ENCODE results near the gene TTC33.
"Not testable (repeated sequence)": the region's sequence is repeated elsewhere in the genome, so short reads cannot be mapped to it uniquely, and the experiment has no call there.

Gene TTC33

GRCh38 chr5:40577718-40578117, 178.0 kb downstream of the TTC33 start:
- Histone ChIP-seq H3K9me3 (ENCODE audit: control insufficient read depth in 1 of 2, low read length in 2 of 2) (no peaks in the 10 kb centered on the region), H3K4me3 (ENCODE audit: low read depth in 1 of 2, low read length in 2 of 2) (no peak overlapping the region), H3K27ac (ENCODE audit: low read depth, low read length) (no peak overlapping the region), H3K27me3 (ENCODE audit: control insufficient read depth in 1 of 2, insufficient read depth in 2 of 2, low read length in 2 of 2) (no peaks in the 10 kb centered on the region), H3K36me3 (ENCODE audit: control insufficient read depth in 1 of 2, insufficient read depth in 2 of 2, low read length in 2 of 2) (no peaks in the 10 kb centered on the region), H3K4me1 (ENCODE audit: control insufficient read depth in 1 of 2, insufficient read depth in 2 of 2, low read length in 2 of 2) (no peaks in the 10 kb centered on the region), H3K9ac (ENCODE audit: low read depth in 1 of 2, low read length in 2 of 2) (no peak overlapping the region)

GRCh38 chr5:40575921-40576320, 179.8 kb downstream of the TTC33 start:
- H3K9me3 ChIP-seq (ENCODE audit: control insufficient read depth in 1 of 2, low read length in 2 of 2) = no peaks in the 10 kb centered on the region
- H3K27me3 ChIP-seq (ENCODE audit: control insufficient read depth in 1 of 2, insufficient read depth in 2 of 2, low read length in 2 of 2) = no peaks in the 10 kb centered on the region
- H3K27ac ChIP-seq (ENCODE audit: low read depth, low read length) = no peak overlapping the region
- no peaks in the 10 kb centered on the region for H3K4me1 ChIP-seq (ENCODE audit: control insufficient read depth in 1 of 2, insufficient read depth in 2 of 2, low read length in 2 of 2)
- no peak overlapping the region for H3K9ac ChIP-seq (ENCODE audit: low read depth in 1 of 2, low read length in 2 of 2)
- no peak overlapping the region for H3K4me3 ChIP-seq (ENCODE audit: low read depth in 1 of 2, low read length in 2 of 2)
- no peaks in the 10 kb centered on the region for H3K36me3 ChIP-seq (ENCODE audit: control insufficient read depth in 1 of 2, insufficient read depth in 2 of 2, low read length in 2 of 2)

GRCh38 chr5:40575411-40575810, 180.3 kb downstream of the TTC33 start:
- Histone ChIP-seq H3K4me1 (ENCODE audit: control insufficient read depth in 1 of 2, insufficient read depth in 2 of 2, low read length in 2 of 2) (peaks cover 0 to 3% of the 10 kb centered on the region in 2 donors), H3K27ac (ENCODE audit: low read depth, low read length) (no peak overlapping the region), H3K27me3 (ENCODE audit: control insufficient read depth in 1 of 2, insufficient read depth in 2 of 2, low read length in 2 of 2) (no peaks in the 10 kb centered on the region), H3K4me3 (ENCODE audit: low read depth in 1 of 2, low read length in 2 of 2) (no peak overlapping the region), H3K9me3 (ENCODE audit: control insufficient read depth in 1 of 2, low read length in 2 of 2) (no peaks in the 10 kb centered on the region), H3K9ac (ENCODE audit: low read depth in 1 of 2, low read length in 2 of 2) (no peak overlapping the region), H3K36me3 (ENCODE audit: control insufficient read depth in 1 of 2, insufficient read depth in 2 of 2, low read length in 2 of 2) (no peaks in the 10 kb centered on the region)

GRCh38 chr5:40572937-40573336, 182.8 kb downstream of the TTC33 start:
- Histone ChIP-seq H3K27ac (ENCODE audit: low read depth, low read length) (no peak overlapping the region), H3K4me1 (ENCODE audit: control insufficient read depth in 1 of 2, insufficient read depth in 2 of 2, low read length in 2 of 2) (peaks cover 0 to 6% of the 10 kb centered on the region in 2 donors), H3K4me3 (ENCODE audit: low read depth in 1 of 2, low read length in 2 of 2) (no peak overlapping the region), H3K9me3 (ENCODE audit: control insufficient read depth in 1 of 2, low read length in 2 of 2) (no peaks in the 10 kb centered on the region), H3K36me3 (ENCODE audit: control insufficient read depth in 1 of 2, insufficient read depth in 2 of 2, low read length in 2 of 2) (no peaks in the 10 kb centered on the region), H3K27me3 (ENCODE audit: control insufficient read depth in 1 of 2, insufficient read depth in 2 of 2, low read length in 2 of 2) (no peaks in the 10 kb centered on the region), H3K9ac (ENCODE audit: low read depth in 1 of 2, low read length in 2 of 2) (no peak overlapping the region)

- H3K27ac ChIP-seq (ENCODE audit: low read depth, low read length) = no peak overlapping the region
- no peaks in the 10 kb centered on the region for H3K36me3 ChIP-seq (ENCODE audit: control insufficient read depth in 1 of 2, insufficient read depth in 2 of 2, low read length in 2 of 2)
- peaks cover 0 to 6% of the 10 kb centered on the region in 2 donors for H3K4me1 ChIP-seq (ENCODE audit: control insufficient read depth in 1 of 2, insufficient read depth in 2 of 2, low read length in 2 of 2)
- no peaks in the 10 kb centered on the region for H3K9me3 ChIP-seq (ENCODE audit: control insufficient read depth in 1 of 2, low read length in 2 of 2)
- H3K27me3 ChIP-seq (ENCODE audit: control insufficient read depth in 1 of 2, insufficient read depth in 2 of 2, low read length in 2 of 2) = no peaks in the 10 kb centered on the region
- H3K4me3 ChIP-seq (ENCODE audit: low read depth in 1 of 2, low read length in 2 of 2) = no peak overlapping the region
- H3K9ac ChIP-seq (ENCODE audit: low read depth in 1 of 2, low read length in 2 of 2) = no peak overlapping the region
These were observed 183.4 kb downstream of the TTC33 start for GRCh38 chr5:40572391-40572790.

GRCh38 chr5:40571729-40572128, 184.0 kb downstream of the TTC33 start:
- peaks cover 0 to 6% of the 10 kb centered on the region in 2 donors for H3K4me1 ChIP-seq (ENCODE audit: control insufficient read depth in 1 of 2, insufficient read depth in 2 of 2, low read length in 2 of 2)
- H3K27ac ChIP-seq (ENCODE audit: low read depth, low read length) = no peak overlapping the region
- H3K36me3 ChIP-seq (ENCODE audit: control insufficient read depth in 1 of 2, insufficient read depth in 2 of 2, low read length in 2 of 2) = no peaks in the 10 kb centered on the region
- H3K9ac ChIP-seq (ENCODE audit: low read depth in 1 of 2, low read length in 2 of 2) = no peak overlapping the region
- H3K4me3 ChIP-seq (ENCODE audit: low read depth in 1 of 2, low read length in 2 of 2) = no peak overlapping the region
- no peaks in the 10 kb centered on the region for H3K9me3 ChIP-seq (ENCODE audit: control insufficient read depth in 1 of 2, low read length in 2 of 2)
- H3K27me3 ChIP-seq (ENCODE audit: control insufficient read depth in 1 of 2, insufficient read depth in 2 of 2, low read length in 2 of 2) = no peaks in the 10 kb centered on the region

GRCh38 chr5:40570408-40571129, 185.2 kb downstream of the TTC33 start:
- no peaks in the 10 kb centered on the region for H3K36me3 ChIP-seq (ENCODE audit: control insufficient read depth in 1 of 2, insufficient read depth in 2 of 2, low read length in 2 of 2)
- no peak overlapping the region for H3K9ac ChIP-seq (ENCODE audit: low read depth in 1 of 2, low read length in 2 of 2)
- H3K4me1 ChIP-seq (ENCODE audit: control insufficient read depth in 1 of 2, insufficient read depth in 2 of 2, low read length in 2 of 2) = peaks cover 0 to 6% of the 10 kb centered on the region in 2 donors
- no peaks in the 10 kb centered on the region for H3K9me3 ChIP-seq (ENCODE audit: control insufficient read depth in 1 of 2, low read length in 2 of 2)
- no peak overlapping the region for H3K27ac ChIP-seq (ENCODE audit: low read depth, low read length)
- H3K4me3 ChIP-seq (ENCODE audit: low read depth in 1 of 2, low read length in 2 of 2) = no peak overlapping the region
- H3K27me3 ChIP-seq (ENCODE audit: control insufficient read depth in 1 of 2, insufficient read depth in 2 of 2, low read length in 2 of 2) = no peaks in the 10 kb centered on the region

- no peak overlapping the region for H3K4me3 ChIP-seq (ENCODE audit: low read depth in 1 of 2, low read length in 2 of 2)
- no peaks in the 10 kb centered on the region for H3K36me3 ChIP-seq (ENCODE audit: control insufficient read depth in 1 of 2, insufficient read depth in 2 of 2, low read length in 2 of 2)
- H3K9ac ChIP-seq (ENCODE audit: low read depth in 1 of 2, low read length in 2 of 2) = no peak overlapping the region
- H3K4me1 ChIP-seq (ENCODE audit: control insufficient read depth in 1 of 2, insufficient read depth in 2 of 2, low read length in 2 of 2) = peaks cover 0 to 6% of the 10 kb centered on the region in 2 donors
- H3K9me3 ChIP-seq (ENCODE audit: control insufficient read depth in 1 of 2, low read length in 2 of 2) = no peaks in the 10 kb centered on the region
- H3K27me3 ChIP-seq (ENCODE audit: control insufficient read depth in 1 of 2, insufficient read depth in 2 of 2, low read length in 2 of 2) = no peaks in the 10 kb centered on the region
- no peak overlapping the region for H3K27ac ChIP-seq (ENCODE audit: low read depth, low read length)
These were observed 186.1 kb downstream of the TTC33 start for GRCh38 chr5:40569546-40570270.

GRCh38 chr5:40568548-40568947, 187.2 kb downstream of the TTC33 start:
- no peaks in the 10 kb centered on the region for H3K27me3 ChIP-seq (ENCODE audit: control insufficient read depth in 1 of 2, insufficient read depth in 2 of 2, low read length in 2 of 2)
- no peaks in the 10 kb centered on the region for H3K9me3 ChIP-seq (ENCODE audit: control insufficient read depth in 1 of 2, low read length in 2 of 2)
- no peak overlapping the region for H3K9ac ChIP-seq (ENCODE audit: low read depth in 1 of 2, low read length in 2 of 2)
- peaks cover 0 to 6% of the 10 kb centered on the region in 2 donors for H3K4me1 ChIP-seq (ENCODE audit: control insufficient read depth in 1 of 2, insufficient read depth in 2 of 2, low read length in 2 of 2)
- H3K36me3 ChIP-seq (ENCODE audit: control insufficient read depth in 1 of 2, insufficient read depth in 2 of 2, low read length in 2 of 2) = no peaks in the 10 kb centered on the region
- H3K27ac ChIP-seq (ENCODE audit: low read depth, low read length) = no peak overlapping the region
- no peak overlapping the region for H3K4me3 ChIP-seq (ENCODE audit: low read depth in 1 of 2, low read length in 2 of 2)

- H3K9me3 ChIP-seq (ENCODE audit: control insufficient read depth in 1 of 2, low read length in 2 of 2); H3K27me3 ChIP-seq (ENCODE audit: control insufficient read depth in 1 of 2, insufficient read depth in 2 of 2, low read length in 2 of 2); H3K27ac ChIP-seq (ENCODE audit: low read depth, low read length); H3K9ac ChIP-seq (ENCODE audit: low read depth in 1 of 2, low read length in 2 of 2); H3K4me1 ChIP-seq (ENCODE audit: control insufficient read depth in 1 of 2, insufficient read depth in 2 of 2, low read length in 2 of 2); H3K4me3 ChIP-seq (ENCODE audit: low read depth in 1 of 2, low read length in 2 of 2); H3K36me3 ChIP-seq (ENCODE audit: control insufficient read depth in 1 of 2, insufficient read depth in 2 of 2, low read length in 2 of 2): not testable (repeated sequence)
These were observed 192.6 kb downstream of the TTC33 start for GRCh38 chr5:40563173-40563572.
